Prostate gland (tissue), 2 donors: ENCODE data around the gene ATXN7L2. TPM values are rescaled to one million over a fixed set of nuclear protein-coding genes. Genes with fewer than 3 reads are reported as not detected.

Experiments
- DNase-seq: peaks from one replicate; pipeline ENCODE4 v3.0.0-alpha.2; 2019; ENCODE audit warnings: low spot score
- H3K27ac ChIP-seq, 2 donors: fragments of 200-600 bp; sonication (generic); 2 replicates each; pipeline ENCODE4 v1.5.1; 2017 to 2019
- H3K27me3 ChIP-seq: fragments of 200-600 bp; sonication (generic); replicated peaks from 2 replicates; pipeline ENCODE4 v1.5.1; 2019; ENCODE audit not compliant: insufficient read depth
- H3K36me3 ChIP-seq, 2 donors: fragments of 200-600 bp; sonication (generic); 1 replicate in 1 of 2; 2 replicates in 1 of 2; pipeline versions ENCODE4 v1.5.1 to v1.8.1; 2017 to 2019
- H3K4me1 ChIP-seq: fragments of 200-600 bp; sonication (generic); replicated peaks from 2 replicates; pipeline ENCODE4 v1.5.1; 2019
- H3K4me3 ChIP-seq, 2 donors: fragments of 200-600 bp; sonication (generic); 2 replicates each; pipeline ENCODE4 v1.5.1; 2017 to 2019
- H3K9me3 ChIP-seq: fragments of 200-600 bp; sonication (generic); 2 replicates; pipeline ENCODE4 v1.5.1; 2017
- POLR2A ChIP-seq: fragments of 450-650 bp; IDR thresholded peaks from one replicate; pipeline ENCODE4 v1.6.1; 2016; ENCODE audit warnings: antibody characterized with exemption, mild to moderate bottlenecking
- POLR2AphosphoS5 ChIP-seq: sonication (generic); formaldehyde crosslinking; IDR thresholded peaks from one replicate; pipeline ENCODE4 v1.6.1; 2017; ENCODE audit warnings: antibody characterized with exemption
- WGBS: methylation state at CpG from one replicate; pipeline ENCODE4 v1.1.5; 2018; 5-methylcytosine and 5-hydroxymethylcytosine counted together
- intact Hi-C: fragments of 100-400 bp; cut with DNase I; formaldehyde crosslinking; loops from one replicate; pipeline ENCODE4 v1.14.2; 2022
- total RNA-seq, 2 donors: library from RNA; depleted of rRNA; stranded (reverse); fragments of >200 nt; gene quantifications; one replicate each; pipeline ENCODE4 v1.1.0, GENCODE V29; 2016
- TF ChIP-seq, protein P1 (sequence below), 4 experiments: fragments of 200-600 bp in 2 of 4; fragments of 450-650 bp in 2 of 4; sonication (generic) in 2 of 4; IDR thresholded peaks; 1 replicate in 3 of 4; 2 replicates in 1 of 4; pipeline ENCODE4 v1.5.1; 2016 to 2019; ENCODE audit warnings: antibody characterized with exemption in 4 of 4, mild to moderate bottlenecking in 2 of 4, moderate library complexity in 2 of 4

The ATXN7L2 gene
- total RNA-seq, 2 donors from 2014 or later = 3.0 to 29.4 TPM

GRCh38 chr1:109523706-109524105 is 40.0 kb downstream of the ATXN7L2 start:
- 90% methylated on average over 2 of the region's 2 CpGs for WGBS
- intact Hi-C loops = no loop called here
- H3K4me1 ChIP-seq = no peaks in the 10 kb centered on the region

DNA sequence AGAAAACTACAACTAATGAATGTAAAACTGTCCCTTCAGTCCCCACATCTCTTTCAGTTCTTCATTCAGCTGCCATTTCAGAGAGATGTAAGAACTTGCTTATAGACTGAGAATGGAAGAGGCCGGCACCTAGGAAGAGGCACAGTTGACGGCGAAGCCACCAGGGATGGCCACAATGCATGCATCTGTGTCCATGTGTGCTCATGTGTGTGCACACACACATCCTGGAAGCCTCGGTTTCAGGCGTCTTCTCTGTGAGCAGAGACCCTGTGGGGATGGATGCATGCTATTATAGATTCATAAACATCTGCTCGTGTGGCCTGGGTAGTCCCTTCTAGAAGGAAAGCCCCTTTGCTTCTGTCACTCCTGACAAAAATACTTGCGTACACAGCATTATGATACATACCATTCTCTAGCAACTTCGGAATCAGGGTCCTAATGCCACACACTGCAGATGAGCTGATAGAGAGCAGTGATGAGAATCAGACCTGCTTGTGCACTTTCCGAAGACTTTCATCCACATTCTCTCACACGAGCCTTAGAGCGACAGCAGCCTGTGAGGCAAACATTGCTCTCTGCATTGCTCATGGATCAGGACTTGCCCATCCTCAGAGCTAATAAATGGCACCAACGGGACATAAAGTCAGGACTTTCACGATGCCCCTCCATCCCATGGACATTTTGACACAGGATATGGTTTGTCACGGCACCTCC is 43.5 kb downstream of the ATXN7L2 start:
- DNase-seq = no peak
- no peaks in the 10 kb centered on the region for H3K36me3 ChIP-seq
- 69% methylated on average over 14 of the region's 14 CpGs for WGBS
- no peaks in the 10 kb centered on the region for H3K4me1 ChIP-seq
- intact Hi-C loops = no loop called here
- H3K27me3 ChIP-seq = no peaks in the 10 kb centered on the region
- H3K4me3 ChIP-seq = no peak overlapping the region
- no peak overlapping the region for H3K27ac ChIP-seq
- no peaks in the 10 kb centered on the region for H3K9me3 ChIP-seq
- TF ChIP-seq POLR2A (no peak), POLR2AphosphoS5 (no peak)
- TF ChIP-seq, protein P1, sequence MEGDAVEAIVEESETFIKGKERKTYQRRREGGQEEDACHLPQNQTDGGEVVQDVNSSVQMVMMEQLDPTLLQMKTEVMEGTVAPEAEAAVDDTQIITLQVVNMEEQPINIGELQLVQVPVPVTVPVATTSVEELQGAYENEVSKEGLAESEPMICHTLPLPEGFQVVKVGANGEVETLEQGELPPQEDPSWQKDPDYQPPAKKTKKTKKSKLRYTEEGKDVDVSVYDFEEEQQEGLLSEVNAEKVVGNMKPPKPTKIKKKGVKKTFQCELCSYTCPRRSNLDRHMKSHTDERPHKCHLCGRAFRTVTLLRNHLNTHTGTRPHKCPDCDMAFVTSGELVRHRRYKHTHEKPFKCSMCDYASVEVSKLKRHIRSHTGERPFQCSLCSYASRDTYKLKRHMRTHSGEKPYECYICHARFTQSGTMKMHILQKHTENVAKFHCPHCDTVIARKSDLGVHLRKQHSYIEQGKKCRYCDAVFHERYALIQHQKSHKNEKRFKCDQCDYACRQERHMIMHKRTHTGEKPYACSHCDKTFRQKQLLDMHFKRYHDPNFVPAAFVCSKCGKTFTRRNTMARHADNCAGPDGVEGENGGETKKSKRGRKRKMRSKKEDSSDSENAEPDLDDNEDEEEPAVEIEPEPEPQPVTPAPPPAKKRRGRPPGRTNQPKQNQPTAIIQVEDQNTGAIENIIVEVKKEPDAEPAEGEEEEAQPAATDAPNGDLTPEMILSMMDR (IDR thresholded peaks at IDR 0.05) = no peak

More at GRCh38 chr1:109523706-109524105, 40.0 kb downstream of the ATXN7L2 start:
- H3K27me3 ChIP-seq = no peaks in the 10 kb centered on the region
- no peak overlapping the region for H3K27ac ChIP-seq
- H3K4me3 ChIP-seq = no peak overlapping the region
- H3K9me3 ChIP-seq = no peaks in the 10 kb centered on the region
- TF ChIP-seq POLR2A = no peak
- TF ChIP-seq, protein P1 (IDR thresholded peaks at IDR 0.05) = no peak
- TF ChIP-seq POLR2AphosphoS5 = no peak
- H3K36me3 ChIP-seq = no peaks in the 10 kb centered on the region
- no peak for DNase-seq

- no peaks in the 10 kb centered on the region for H3K4me1 ChIP-seq
- TF ChIP-seq, protein P1 (IDR thresholded peaks at IDR 0.05) = no peak
- TF ChIP-seq POLR2AphosphoS5 (no peak), POLR2A (no peak)
- no peaks in the 10 kb centered on the region for H3K9me3 ChIP-seq
- H3K27ac ChIP-seq = no peak overlapping the region
- no peaks in the 10 kb centered on the region for H3K27me3 ChIP-seq
- no peaks in the 10 kb centered on the region for H3K36me3 ChIP-seq
- H3K4me3 ChIP-seq = no peak overlapping the region
- 92% methylated on average over 9 of the region's 9 CpGs for WGBS
- intact Hi-C loops = no loop called here
- no peak for DNase-seq
Observed at GRCh38 chr1:109527846-109528695, 44.4 kb downstream of the ATXN7L2 start.

DNA sequence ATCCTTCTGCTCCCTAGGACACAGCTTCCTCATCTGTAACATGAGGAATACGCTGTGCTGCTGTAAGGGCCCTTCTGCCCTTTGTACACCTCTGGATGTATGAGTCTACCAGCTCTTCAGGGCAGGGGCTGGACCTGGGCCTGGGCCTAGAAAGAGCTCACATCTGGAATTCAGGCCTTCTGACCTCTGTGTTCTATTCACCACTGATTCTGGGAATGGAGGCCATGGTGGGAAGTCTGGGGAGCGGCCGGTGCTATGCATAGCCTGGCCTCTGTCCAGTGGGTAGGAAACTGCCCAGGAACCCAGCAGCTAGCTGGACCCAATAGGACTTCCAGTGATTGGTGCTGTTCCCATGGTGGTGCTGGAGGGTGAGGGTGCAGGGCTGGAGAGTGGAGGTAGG is 45.0 kb downstream of the ATXN7L2 start:
- H3K27ac ChIP-seq = no peak overlapping the region
- no peak overlapping the region for H3K4me3 ChIP-seq
- no peak for TF ChIP-seq POLR2AphosphoS5
- TF ChIP-seq, protein P1 (IDR thresholded peaks at IDR 0.05) = no peak
- no peaks in the 10 kb centered on the region for H3K36me3 ChIP-seq
- no peaks in the 10 kb centered on the region for H3K27me3 ChIP-seq
- DNase-seq = no peak
- 90% methylated on average over 3 of the region's 3 CpGs for WGBS
- intact Hi-C loops = no loop called here
- no peaks in the 10 kb centered on the region for H3K9me3 ChIP-seq
- no peaks in the 10 kb centered on the region for H3K4me1 ChIP-seq
